Activated T-helper 2 cell treated with anti-CD3 and anti-CD28 coated beads, Interferon-gamma antibody, Interleukin-2, Interleukin-4, amounts not matched to agents 10 μg/mL and 5 μg/mL and 100 μg/mL, durations not matched to agents 14 hours and 24 hours and 36 hours (primary cell): ENCODE data around the gene LBX1. TPM values are rescaled to one million over a fixed set of nuclear protein-coding genes. Genes with fewer than 3 reads are reported as not detected.

Experiments
- DNase-seq: peaks from one replicate; pipeline ENCODE4 v3.0.0; 2021; ENCODE audit warnings: low spot score
- H3K27ac Mint-ChIP-seq: one replicate; pipeline ENCODE4 v1.8.0; 2021; ENCODE audit warnings: mixed read lengths
- H3K27me3 Mint-ChIP-seq: one replicate; pipeline ENCODE4 v1.8.0; 2021; ENCODE audit warnings: low read depth, mixed read lengths
- H3K36me3 Mint-ChIP-seq: one replicate; pipeline ENCODE4 v1.8.0; 2021; ENCODE audit warnings: low read depth, mixed read lengths
- H3K4me1 Mint-ChIP-seq: one replicate; pipeline ENCODE4 v1.8.0; 2021; ENCODE audit warnings: low read depth, mixed read lengths
- H3K4me3 Mint-ChIP-seq: one replicate; pipeline ENCODE4 v1.8.0; 2021; ENCODE audit warnings: low read depth, mild to moderate bottlenecking, moderate library complexity, mixed read lengths
- H3K9me3 Mint-ChIP-seq: one replicate; pipeline ENCODE4 v1.8.0; 2021; ENCODE audit warnings: mixed read lengths
- intact Hi-C: fragments of 100-400 bp; cut with micrococcal nuclease; formaldehyde crosslinking; loops from one replicate; pipeline ENCODE4 v1.15.1; 2023
- total RNA-seq: library from RNA; stranded (reverse); gene quantifications from 2 replicates; pipeline ENCODE4 v1.2.3, GENCODE V29; 2022

The LBX1 gene
- total RNA-seq, 1 donor from 2014 or later, result not detected

- Mint-ChIP-seq H3K4me1 (no peaks in the 10 kb centered on the region), H3K36me3 (no peaks in the 10 kb centered on the region), H3K27ac (no peak overlapping the region), H3K9me3 (no peaks in the 10 kb centered on the region), H3K27me3 (peaks cover 25% of the 10 kb centered on the region), H3K4me3 (no peak overlapping the region)
- no peak for DNase-seq
- intact Hi-C loops, result no loop called here
Measured at GRCh38 chr10:101260764-101261481, 31.7 kb upstream of the LBX1 start.

GRCh38 chr10:101258179-101258885 is 29.1 kb upstream of the LBX1 start:
- Mint-ChIP-seq H3K27me3 (peaks cover 29% of the 10 kb centered on the region), H3K27ac (no peak overlapping the region), H3K4me1 (no peaks in the 10 kb centered on the region), H3K36me3 (no peaks in the 10 kb centered on the region), H3K9me3 (no peaks in the 10 kb centered on the region), H3K4me3 (no peak overlapping the region)
- no peak for DNase-seq
- intact Hi-C loops, result no loop called here

- peaks cover 22% of the 10 kb centered on the region for H3K27me3 Mint-ChIP-seq
- H3K4me1 Mint-ChIP-seq, result no peaks in the 10 kb centered on the region
- no peak overlapping the region for H3K27ac Mint-ChIP-seq
- no peak for DNase-seq
- H3K36me3 Mint-ChIP-seq, result no peaks in the 10 kb centered on the region
- H3K9me3 Mint-ChIP-seq, result no peaks in the 10 kb centered on the region
- H3K4me3 Mint-ChIP-seq, result no peak overlapping the region
- intact Hi-C loops, result no loop called here
Measured at GRCh38 chr10:101257491-101257890, 28.2 kb upstream of the LBX1 start.

DNA sequence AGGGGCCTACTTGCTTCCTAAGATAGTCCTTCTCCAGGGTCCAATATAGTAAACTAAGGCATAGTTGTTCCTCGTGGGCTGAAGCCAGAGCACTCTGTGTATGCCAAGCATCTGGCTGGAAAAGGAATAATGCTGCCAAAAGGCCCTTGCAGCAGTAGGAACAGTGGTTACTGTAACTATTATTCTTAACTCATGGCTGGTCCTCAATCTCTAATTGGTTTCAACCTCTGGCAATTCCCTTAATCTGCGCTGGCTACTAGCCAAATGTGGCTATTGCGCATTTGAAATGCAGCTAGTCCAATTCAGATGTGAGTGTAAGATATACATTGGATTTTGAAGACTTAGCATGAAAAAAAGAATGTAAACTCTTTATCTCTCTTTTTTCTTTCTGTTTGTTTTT is 27.8 kb upstream of the LBX1 start:
- Mint-ChIP-seq H3K27ac (no peak overlapping the region), H3K9me3 (no peaks in the 10 kb centered on the region), H3K4me1 (no peaks in the 10 kb centered on the region), H3K36me3 (no peaks in the 10 kb centered on the region), H3K27me3 (peaks cover 18% of the 10 kb centered on the region), H3K4me3 (no peak overlapping the region)
- DNase-seq, result no peak
- intact Hi-C loops, result no loop called here

- DNase-seq, result no peak
- H3K4me3 Mint-ChIP-seq, result no peak overlapping the region
- H3K27ac Mint-ChIP-seq, result no peak overlapping the region
- H3K36me3 Mint-ChIP-seq, result no peaks in the 10 kb centered on the region
- no peaks in the 10 kb centered on the region for H3K9me3 Mint-ChIP-seq
- intact Hi-C loops, result no loop called here
- peaks cover 18% of the 10 kb centered on the region for H3K27me3 Mint-ChIP-seq
- H3K4me1 Mint-ChIP-seq, result no peaks in the 10 kb centered on the region
Measured at GRCh38 chr10:101256387-101256786, 27.1 kb upstream of the LBX1 start.

- DNase-seq, result no peak
- H3K4me1 Mint-ChIP-seq, result no peaks in the 10 kb centered on the region
- peaks cover 28% of the 10 kb centered on the region for H3K27me3 Mint-ChIP-seq
- no peaks in the 10 kb centered on the region for H3K36me3 Mint-ChIP-seq
- H3K4me3 Mint-ChIP-seq, result no peak overlapping the region
- H3K9me3 Mint-ChIP-seq, result no peaks in the 10 kb centered on the region
- intact Hi-C loops, result no loop called here
- H3K27ac Mint-ChIP-seq, result no peak overlapping the region
Measured at GRCh38 chr10:101250136-101250535, 20.9 kb upstream of the LBX1 start.

DNA sequence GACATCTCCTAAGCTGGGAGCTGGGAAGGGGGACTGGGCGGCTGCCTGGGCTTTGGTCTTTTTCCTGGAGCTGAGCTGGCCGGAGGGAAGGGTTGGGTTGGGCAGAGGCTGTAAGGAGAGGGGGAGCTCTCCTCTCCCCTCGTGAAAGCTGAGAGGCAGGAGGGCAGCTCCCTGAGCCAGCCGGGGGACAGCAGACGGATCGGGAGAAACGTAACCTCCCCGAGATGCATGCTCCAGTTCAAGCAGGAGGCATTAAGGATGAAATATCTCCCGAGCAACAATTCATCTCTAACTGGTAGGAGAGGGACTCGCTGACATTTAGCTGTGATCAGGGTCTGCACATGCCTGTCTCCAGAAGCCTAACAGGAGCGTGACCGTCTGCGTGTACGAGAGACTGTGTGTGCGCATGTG is 19.9 kb upstream of the LBX1 start:
- H3K9me3 Mint-ChIP-seq, result no peaks in the 10 kb centered on the region
- H3K4me1 Mint-ChIP-seq, result no peaks in the 10 kb centered on the region
- peaks cover 29% of the 10 kb centered on the region for H3K27me3 Mint-ChIP-seq
- H3K36me3 Mint-ChIP-seq, result no peaks in the 10 kb centered on the region
- no peak overlapping the region for H3K4me3 Mint-ChIP-seq
- intact Hi-C loops, result no loop called here
- no peak for DNase-seq
- H3K27ac Mint-ChIP-seq, result no peak overlapping the region

DNA sequence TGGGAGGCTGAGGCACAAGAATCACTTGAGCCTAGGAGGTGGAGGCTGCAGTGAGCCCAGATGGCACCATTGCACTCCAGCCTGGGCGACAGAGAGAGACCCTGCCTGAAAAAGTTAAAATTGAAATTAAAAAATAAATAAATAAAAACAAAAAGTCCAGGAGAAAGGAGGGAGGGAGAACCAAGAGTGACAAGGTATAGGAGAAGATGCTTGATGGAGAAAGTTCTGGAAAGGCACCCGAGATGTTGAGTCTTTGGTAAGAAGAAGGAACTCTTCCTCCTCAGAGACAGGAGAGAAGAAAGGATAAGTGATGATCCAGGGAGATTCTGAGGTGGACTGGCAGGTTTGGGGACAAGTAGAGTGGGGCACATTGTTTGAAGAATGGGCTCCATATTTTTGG is 17.4 kb upstream of the LBX1 start:
- H3K9me3 Mint-ChIP-seq, result no peaks in the 10 kb centered on the region
- H3K27ac Mint-ChIP-seq, result no peak overlapping the region

GRCh38 chr10:101244321-101245050 is 15.2 kb upstream of the LBX1 start:
- no peaks in the 10 kb centered on the region for H3K4me1 Mint-ChIP-seq

More for the DNA sequence above, 17.4 kb upstream of the LBX1 start:
- H3K27me3 Mint-ChIP-seq, result peaks cover 34% of the 10 kb centered on the region
- no peaks in the 10 kb centered on the region for H3K36me3 Mint-ChIP-seq
- intact Hi-C loops, result no loop called here
- H3K4me1 Mint-ChIP-seq, result no peaks in the 10 kb centered on the region
- no peak overlapping the region for H3K4me3 Mint-ChIP-seq
- DNase-seq, result no peak

GRCh38 chr10:101241840-101242707 is 12.8 kb upstream of the LBX1 start:
- H3K4me1 Mint-ChIP-seq, result peaks cover 4% of the 10 kb centered on the region
- intact Hi-C loops, result no loop called here
- no peak overlapping the region for H3K27ac Mint-ChIP-seq
- H3K9me3 Mint-ChIP-seq, result no peaks in the 10 kb centered on the region
- H3K4me3 Mint-ChIP-seq, result no peak overlapping the region
- H3K27me3 Mint-ChIP-seq, result peaks cover 56% of the 10 kb centered on the region
- no peaks in the 10 kb centered on the region for H3K36me3 Mint-ChIP-seq
- DNase-seq, result no peak

More at GRCh38 chr10:101244321-101245050, 15.2 kb upstream of the LBX1 start:
- Mint-ChIP-seq H3K27ac (no peak overlapping the region), H3K36me3 (no peaks in the 10 kb centered on the region), H3K9me3 (no peaks in the 10 kb centered on the region), H3K27me3 (peaks cover 45% of the 10 kb centered on the region), H3K4me3 (no peak overlapping the region)
- intact Hi-C loops, result no loop called here
- no peak for DNase-seq

GRCh38 chr10:101238732-101239105 is 9.5 kb upstream of the LBX1 start:
- H3K4me1 Mint-ChIP-seq, result peaks cover 5% of the 10 kb centered on the region
- DNase-seq, result no peak
- no peak overlapping the region for H3K27ac Mint-ChIP-seq
- no peak overlapping the region for H3K4me3 Mint-ChIP-seq
- H3K9me3 Mint-ChIP-seq, result no peaks in the 10 kb centered on the region
- H3K27me3 Mint-ChIP-seq, result peaks cover 64% of the 10 kb centered on the region
- no peaks in the 10 kb centered on the region for H3K36me3 Mint-ChIP-seq
- intact Hi-C loops, result loop anchor here (1.0 to 10.0 kb wide), 3 partner anchors 21 to 194 kb away; no protein-coding TSS in a partner anchor

DNA sequence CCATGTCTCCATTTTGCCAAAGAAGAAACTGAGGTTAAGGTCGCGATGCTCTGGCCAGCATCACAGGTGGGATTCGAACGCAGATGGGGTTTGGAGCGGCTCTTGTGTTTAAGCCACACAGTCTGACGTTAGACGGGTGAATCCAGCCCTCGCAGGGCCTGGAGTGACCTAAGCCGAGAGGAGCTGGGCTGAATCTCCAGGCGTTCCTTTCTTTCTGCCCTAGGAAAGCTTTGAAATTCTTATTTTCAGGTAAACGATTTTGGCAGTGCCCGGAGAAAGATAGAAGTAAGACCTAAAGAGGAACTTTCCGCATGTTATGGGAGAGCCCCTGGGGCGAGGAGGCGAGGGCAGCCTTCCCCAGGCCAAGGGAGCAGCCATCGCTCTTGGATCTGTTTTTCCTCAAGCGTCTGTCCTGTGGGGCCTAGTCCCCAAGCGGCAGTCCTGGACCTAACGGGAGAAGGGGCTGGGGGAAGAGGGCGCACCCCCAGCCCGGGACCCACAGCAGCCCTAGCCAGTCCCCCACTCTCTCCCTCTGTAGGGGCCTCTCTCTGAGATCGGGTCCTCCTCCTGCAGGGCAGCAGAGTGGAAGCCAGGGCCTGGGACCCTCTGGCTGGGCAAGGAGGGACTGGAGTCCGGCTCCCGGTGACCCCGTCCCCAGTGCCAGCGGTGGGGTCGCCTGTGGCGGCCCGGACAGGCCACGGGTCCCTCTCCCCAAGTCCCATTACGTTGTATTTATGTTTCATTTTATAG is 8.9 kb upstream of the LBX1 start:
- Mint-ChIP-seq H3K9me3 (no peaks in the 10 kb centered on the region), H3K4me1 (peaks cover 5% of the 10 kb centered on the region), H3K36me3 (no peaks in the 10 kb centered on the region), H3K4me3 (no peak overlapping the region), H3K27me3 (peaks cover 68% of the 10 kb centered on the region), H3K27ac (no peak overlapping the region)
- no peak for DNase-seq
- intact Hi-C loops, result loop anchor here (1.0 to 10.0 kb wide), 3 partner anchors 21 to 193 kb away; no protein-coding TSS in a partner anchor
